Mammary epithelial cell (primary cell): ENCODE results near the gene ATP23.

ENCODE experiments used
- CTCF ChIP-seq, 2 donors: IDR thresholded peaks in 1 of 2; conservative IDR thresholded peaks in 1 of 2; 2 replicates each; pipeline ENCODE4 v1.5.1; 2011 to 2012; ENCODE audit warnings: inconsistent platforms in 2 of 2, low read length in 2 of 2, mild to moderate bottlenecking in 2 of 2, control low read depth in 1 of 2, low read depth in 1 of 2; ENCODE audit not compliant: insufficient read depth in 1 of 2; ENCODE audit errors: extremely low read depth in 1 of 2
- EZH2 ChIP-seq: IDR thresholded peaks from 2 replicates; pipeline ENCODE4 v1.6.1; 2012; ENCODE audit warnings: low read length, inconsistent platforms, borderline replicate concordance

GRCh38 chr12:57954768-57955167, 13.4 kb downstream of the ATP23 start:
- TF ChIP-seq EZH2 (no peak), CTCF (conservative IDR thresholded peaks at IDR 0.05 in 1 of 2, IDR thresholded peaks at IDR 0.05 in 1 of 2; ENCODE audit: extremely low read depth in 1 of 2, insufficient read depth in 1 of 2, low read depth in 1 of 2, low read length in 2 of 2) (no peak)
